Sigmoid colon (tissue), 7 donors: ENCODE measurements around the gene KCNQ5. TPM values are rescaled to one million over a fixed set of nuclear protein-coding genes. Genes with fewer than 3 reads are reported as not detected.
"Not testable (repeated sequence)": the region's sequence is repeated elsewhere in the genome, so short reads cannot be mapped to it uniquely, and the experiment has no call there.

Experiments
- DNase-seq: peaks from one replicate; pipeline ENCODE4 v3.0.0-alpha.2; 2019
- H3K27ac ChIP-seq, 4 donors: fragments of 200-600 bp; sonication (generic); one replicate each; pipeline ENCODE4 v1.5.1; 2016 to 2019; ENCODE audit warnings: mild to moderate bottlenecking in 1 of 4
- H3K27me3 ChIP-seq, 3 donors: fragments of 200-600 bp; sonication (generic); one replicate each; pipeline ENCODE4 v1.5.1; 2019; ENCODE audit warnings: mild to moderate bottlenecking in 1 of 3
- H3K36me3 ChIP-seq, 4 donors: fragments of 200-600 bp; sonication (generic); one replicate each; pipeline ENCODE4 v1.5.1; 2016 to 2019
- H3K4me1 ChIP-seq, 4 donors: fragments of 200-600 bp; sonication (generic); one replicate each; pipeline ENCODE4 v1.5.1; 2017 to 2019
- H3K4me3 ChIP-seq, 4 donors: fragments of 200-600 bp; sonication (generic); one replicate each; pipeline ENCODE4 v1.5.1; 2017 to 2019; ENCODE audit warnings: mild to moderate bottlenecking in 2 of 4, moderate library complexity in 1 of 4
- H3K9me3 ChIP-seq, 4 donors: fragments of 200-600 bp in 3 of 4; sonication (generic) in 3 of 4; one replicate each; pipeline versions ENCODE4 v1.5.1 to v1.6.1; 2013 to 2019
- EP300 ChIP-seq, 4 donors: sonication (generic); formaldehyde crosslinking; IDR thresholded peaks; one replicate each; pipeline ENCODE4 v1.6.1; 2017; ENCODE audit warnings: antibody characterized with exemption in 4 of 4
- POLR2A ChIP-seq, 2 donors: fragments of 450-650 bp; IDR thresholded peaks; one replicate each; pipeline ENCODE4 v1.6.1; 2016; ENCODE audit warnings: antibody characterized with exemption in 2 of 2, mild to moderate bottlenecking in 2 of 2, moderate library complexity in 2 of 2
- POLR2AphosphoS5 ChIP-seq, 4 donors: sonication (generic); formaldehyde crosslinking; IDR thresholded peaks; one replicate each; pipeline ENCODE4 v1.6.1; 2017; ENCODE audit warnings: antibody characterized with exemption in 4 of 4
- WGBS, 2 donors: extraction: QIAGEN DNeasy Blood & Tissue Kit; methylation state at CpG; one replicate each; pipeline ENCODE4 v1.1.7; 2013; 5-methylcytosine and 5-hydroxymethylcytosine counted together
- intact Hi-C: fragments of 100-400 bp; cut with DNase I; formaldehyde crosslinking; loops from one replicate; pipeline ENCODE4 v1.15.1; 2023
- polyA plus RNA-seq, 3 donors: library from polyadenylated mRNA; stranded (reverse); fragments of 200-250 nt; gene quantifications; one replicate each; pipeline ENCODE4 v1.2.3, GENCODE V29; 2013
- total RNA-seq, 4 donors: library from RNA; depleted of rRNA; stranded (reverse); fragments of >200 nt; gene quantifications; one replicate each; pipeline ENCODE4 v1.1.0, GENCODE V29; 2016
- TF ChIP-seq, protein P1 (sequence below), 4 experiments: fragments of 450-650 bp in 3 of 4; fragments of 200-600 bp in 1 of 4; IDR thresholded peaks; one replicate each; pipeline ENCODE4 v1.5.1; 2016 to 2019; ENCODE audit warnings: antibody characterized with exemption in 4 of 4, mild to moderate bottlenecking in 3 of 4, moderate library complexity in 2 of 4
- donor health status: healthy with polysubstance abuse.
- donor health status: Bipolar disorder and iron deficiency.
- donor health status: healthy.

The KCNQ5 gene
- total and polyA plus RNA-seq, 7 donors = 0.49 to 2.1 (median 1.1) TPM; not detected in 2

- TF ChIP-seq, protein P1, sequence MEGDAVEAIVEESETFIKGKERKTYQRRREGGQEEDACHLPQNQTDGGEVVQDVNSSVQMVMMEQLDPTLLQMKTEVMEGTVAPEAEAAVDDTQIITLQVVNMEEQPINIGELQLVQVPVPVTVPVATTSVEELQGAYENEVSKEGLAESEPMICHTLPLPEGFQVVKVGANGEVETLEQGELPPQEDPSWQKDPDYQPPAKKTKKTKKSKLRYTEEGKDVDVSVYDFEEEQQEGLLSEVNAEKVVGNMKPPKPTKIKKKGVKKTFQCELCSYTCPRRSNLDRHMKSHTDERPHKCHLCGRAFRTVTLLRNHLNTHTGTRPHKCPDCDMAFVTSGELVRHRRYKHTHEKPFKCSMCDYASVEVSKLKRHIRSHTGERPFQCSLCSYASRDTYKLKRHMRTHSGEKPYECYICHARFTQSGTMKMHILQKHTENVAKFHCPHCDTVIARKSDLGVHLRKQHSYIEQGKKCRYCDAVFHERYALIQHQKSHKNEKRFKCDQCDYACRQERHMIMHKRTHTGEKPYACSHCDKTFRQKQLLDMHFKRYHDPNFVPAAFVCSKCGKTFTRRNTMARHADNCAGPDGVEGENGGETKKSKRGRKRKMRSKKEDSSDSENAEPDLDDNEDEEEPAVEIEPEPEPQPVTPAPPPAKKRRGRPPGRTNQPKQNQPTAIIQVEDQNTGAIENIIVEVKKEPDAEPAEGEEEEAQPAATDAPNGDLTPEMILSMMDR (IDR thresholded peaks at IDR 0.05) = no peak
- TF ChIP-seq POLR2AphosphoS5 (IDR thresholded peaks at IDR 0.05) (no peak), POLR2A (IDR thresholded peaks at IDR 0.05) (no peak), EP300 (IDR thresholded peaks at IDR 0.05) (no peak)
- H3K4me1 ChIP-seq = no peaks in the 10 kb centered on the region
- WGBS, 2 donors = 82 to 85% methylated on average over 6 of the region's 6 CpGs
Observed at GRCh38 chr6:73233048-73233447, 611.2 kb downstream of the KCNQ5 start.

GRCh38 chr6:73233971-73234370, 612.1 kb downstream of the KCNQ5 start:
- H3K4me1 ChIP-seq, intact Hi-C loops, H3K9me3 ChIP-seq, H3K36me3 ChIP-seq, H3K27ac ChIP-seq, H3K27me3 ChIP-seq, H3K4me3 ChIP-seq, DNase-seq: not testable (repeated sequence)
- WGBS, 2 donors = 68 to 71% methylated on average over 3 of the region's 3 CpGs

More at GRCh38 chr6:73233048-73233447, 611.2 kb downstream of the KCNQ5 start:
- no peak for DNase-seq
- intact Hi-C loops = no loop called here
- Histone ChIP-seq H3K36me3 (no peaks in the 10 kb centered on the region), H3K27ac (no peak overlapping the region), H3K27me3 (no peaks in the 10 kb centered on the region), H3K4me3 (no peak overlapping the region), H3K9me3 (no peaks in the 10 kb centered on the region)

- TF ChIP-seq, protein P1 (IDR thresholded peaks at IDR 0.05) = no peak
- TF ChIP-seq POLR2A (IDR thresholded peaks at IDR 0.05) = no peak
- TF ChIP-seq EP300 (IDR thresholded peaks at IDR 0.05) = no peak
- TF ChIP-seq POLR2AphosphoS5 (IDR thresholded peaks at IDR 0.05) = no peak
- Histone ChIP-seq H3K36me3 (no peaks in the 10 kb centered on the region), H3K9me3 (no peaks in the 10 kb centered on the region), H3K27me3 (no peaks in the 10 kb centered on the region), H3K4me1 (no peaks in the 10 kb centered on the region), H3K27ac (no peak overlapping the region), H3K4me3 (no peak overlapping the region)
- WGBS, 2 donors = 83 to 94% methylated on average over 1 of the region's 1 CpG
- DNase-seq = no peak
- intact Hi-C loops = no loop called here
Observed at GRCh38 chr6:73234733-73235132, 612.9 kb downstream of the KCNQ5 start.

- TF ChIP-seq POLR2AphosphoS5 (IDR thresholded peaks at IDR 0.05) (no peak), EP300 (IDR thresholded peaks at IDR 0.05) (no peak), POLR2A (IDR thresholded peaks at IDR 0.05) (no peak)
- TF ChIP-seq, protein P1 (IDR thresholded peaks at IDR 0.05) = no peak
- intact Hi-C loops = no loop called here
- no peak for DNase-seq
- H3K27me3 ChIP-seq = no peaks in the 10 kb centered on the region
- H3K4me1 ChIP-seq = no peaks in the 10 kb centered on the region
- H3K27ac ChIP-seq = no peak overlapping the region
- H3K9me3 ChIP-seq = no peaks in the 10 kb centered on the region
- no peak overlapping the region for H3K4me3 ChIP-seq
- 89 to 92% methylated on average over 5 of the region's 5 CpGs for WGBS, 2 donors
- H3K36me3 ChIP-seq = no peaks in the 10 kb centered on the region
Observed at GRCh38 chr6:73236144-73236750, 614.4 kb downstream of the KCNQ5 start.

DNA sequence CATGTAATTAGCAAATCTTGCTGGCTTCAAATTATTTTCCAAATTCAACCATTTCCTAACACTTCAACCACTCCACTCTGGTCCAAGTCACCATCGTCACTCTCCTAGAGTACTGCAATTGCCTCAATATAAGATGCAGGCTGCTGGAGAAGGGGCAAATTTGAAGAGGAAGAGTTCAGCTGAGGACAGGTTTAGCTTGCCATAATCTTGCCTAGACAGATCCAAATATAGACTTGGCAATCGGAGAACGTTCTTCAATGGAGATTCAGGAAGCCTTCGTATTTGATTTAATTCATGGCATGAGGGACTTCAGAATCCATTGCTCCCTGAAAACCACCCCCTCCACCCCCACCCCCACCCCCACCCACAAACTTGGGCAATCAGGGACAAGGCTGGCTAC, 618.9 kb downstream of the KCNQ5 start:
- H3K27ac ChIP-seq = no peak overlapping the region
- no peaks in the 10 kb centered on the region for H3K4me1 ChIP-seq
- H3K9me3 ChIP-seq = no peaks in the 10 kb centered on the region
- intact Hi-C loops = no loop called here
- no peak overlapping the region for H3K4me3 ChIP-seq
- no peak for DNase-seq
- no peaks in the 10 kb centered on the region for H3K27me3 ChIP-seq
- WGBS, 2 donors = 86 to 92% methylated on average over 4 of the region's 4 CpGs
- TF ChIP-seq, protein P1 (IDR thresholded peaks at IDR 0.05) = no peak
- TF ChIP-seq POLR2AphosphoS5 (IDR thresholded peaks at IDR 0.05) (no peak), POLR2A (IDR thresholded peaks at IDR 0.05) (no peak), EP300 (IDR thresholded peaks at IDR 0.05) (no peak)
- no peaks in the 10 kb centered on the region for H3K36me3 ChIP-seq
